ENCODE results near the gene PARD3B. TPM values are rescaled to one million over a fixed set of nuclear protein-coding genes. Genes with fewer than 3 reads are reported as not detected.

The PARD3B gene
- total RNA-seq, 1 donor from 2014 or later: not detected

DNA sequence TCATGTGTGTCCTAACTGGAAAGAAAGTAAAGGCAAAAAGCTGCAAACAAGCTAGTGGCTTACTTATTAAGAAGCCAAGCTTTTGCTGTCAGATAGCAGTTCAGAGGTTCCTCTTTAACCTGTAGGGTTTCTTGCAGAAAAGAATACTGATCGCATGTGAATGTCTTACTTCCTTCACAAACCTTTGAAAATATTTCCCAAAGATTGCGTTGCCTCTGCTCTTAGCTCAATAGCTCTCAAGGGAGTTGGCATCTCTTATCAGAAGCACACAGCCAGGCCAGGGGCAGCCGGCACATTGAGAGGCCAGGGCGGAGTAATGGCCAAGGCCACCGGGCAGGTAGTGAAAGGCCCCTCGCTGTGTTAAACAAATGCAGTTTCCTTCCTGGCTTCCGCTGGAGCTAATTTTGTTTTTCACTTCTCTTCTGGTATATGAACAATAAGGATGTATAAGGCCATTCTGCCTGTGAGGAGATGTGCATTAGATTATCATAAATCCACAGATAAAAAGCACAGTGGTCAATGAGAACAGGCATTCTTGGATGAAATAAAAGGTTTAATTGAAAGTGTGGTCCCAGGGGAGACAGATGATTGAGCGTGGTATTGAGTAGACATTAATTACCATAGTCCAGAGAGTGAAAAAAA lies 594.7 kb downstream of the PARD3B start:
- peak overlapping the region; percentile 59 for H3K4me3 Mint-ChIP-seq
- intact Hi-C loops (cut with micrococcal nuclease): no loop called here
- no peak for DNase-seq

GRCh38 chr2:205141381-205141780 lies 596.1 kb downstream of the PARD3B start:
- peaks cover 4% of the 10 kb centered on the region for H3K9me3 Mint-ChIP-seq
- TF ChIP-seq, protein P1, sequence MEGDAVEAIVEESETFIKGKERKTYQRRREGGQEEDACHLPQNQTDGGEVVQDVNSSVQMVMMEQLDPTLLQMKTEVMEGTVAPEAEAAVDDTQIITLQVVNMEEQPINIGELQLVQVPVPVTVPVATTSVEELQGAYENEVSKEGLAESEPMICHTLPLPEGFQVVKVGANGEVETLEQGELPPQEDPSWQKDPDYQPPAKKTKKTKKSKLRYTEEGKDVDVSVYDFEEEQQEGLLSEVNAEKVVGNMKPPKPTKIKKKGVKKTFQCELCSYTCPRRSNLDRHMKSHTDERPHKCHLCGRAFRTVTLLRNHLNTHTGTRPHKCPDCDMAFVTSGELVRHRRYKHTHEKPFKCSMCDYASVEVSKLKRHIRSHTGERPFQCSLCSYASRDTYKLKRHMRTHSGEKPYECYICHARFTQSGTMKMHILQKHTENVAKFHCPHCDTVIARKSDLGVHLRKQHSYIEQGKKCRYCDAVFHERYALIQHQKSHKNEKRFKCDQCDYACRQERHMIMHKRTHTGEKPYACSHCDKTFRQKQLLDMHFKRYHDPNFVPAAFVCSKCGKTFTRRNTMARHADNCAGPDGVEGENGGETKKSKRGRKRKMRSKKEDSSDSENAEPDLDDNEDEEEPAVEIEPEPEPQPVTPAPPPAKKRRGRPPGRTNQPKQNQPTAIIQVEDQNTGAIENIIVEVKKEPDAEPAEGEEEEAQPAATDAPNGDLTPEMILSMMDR (IDR thresholded peaks at IDR 0.05): no peak
- H3K4me3 Mint-ChIP-seq: no peak overlapping the region
- ChIA-PET CTCF (no interaction called here), POLR2A (no interaction called here)
- no peak for ATAC-seq (ENCODE audit: low read depth)
- H3K27me3 Mint-ChIP-seq: no peaks in the 10 kb centered on the region
- H3K4me1 Mint-ChIP-seq: peaks cover 8% of the 10 kb centered on the region
- H3K36me3 Mint-ChIP-seq (ENCODE audit: low read depth): no peaks in the 10 kb centered on the region
- no peak overlapping the region for H3K27ac Mint-ChIP-seq
- intact Hi-C loops (cut with micrococcal nuclease): no loop called here
- DNase-seq: no peak

More for the DNA sequence above, 594.7 kb downstream of the PARD3B start:
- ATAC-seq (ENCODE audit: low read depth): no peak
- Mint-ChIP-seq H3K9me3 (peaks cover 4% of the 10 kb centered on the region), H3K36me3 (ENCODE audit: low read depth) (no peaks in the 10 kb centered on the region), H3K27ac (peak overlapping the region; percentile 33), H3K4me1 (peaks cover 8% of the 10 kb centered on the region), H3K27me3 (no peaks in the 10 kb centered on the region)
- TF ChIP-seq, protein P1 (IDR thresholded peaks at IDR 0.05): no peak
- CTCF ChIA-PET: no interaction called here
- POLR2A ChIA-PET: no interaction called here

- H3K4me1 Mint-ChIP-seq: no peaks in the 10 kb centered on the region
- intact Hi-C loops (cut with micrococcal nuclease): no loop called here
- TF ChIP-seq, protein P1 (IDR thresholded peaks at IDR 0.05): no peak
- no peaks in the 10 kb centered on the region for H3K36me3 Mint-ChIP-seq (ENCODE audit: low read depth)
- DNase-seq: no peak
- H3K4me3 Mint-ChIP-seq: no peak overlapping the region
- H3K27me3 Mint-ChIP-seq: no peaks in the 10 kb centered on the region
- no peak for ATAC-seq (ENCODE audit: low read depth)
- peaks cover 4% of the 10 kb centered on the region for H3K9me3 Mint-ChIP-seq
- CTCF ChIA-PET: no interaction called here
- no peak overlapping the region for H3K27ac Mint-ChIP-seq
- POLR2A ChIA-PET: no interaction called here
These were observed 600.6 kb downstream of the PARD3B start for GRCh38 chr2:205145888-205146287.

GRCh38 chr2:205148755-205149154 lies 603.5 kb downstream of the PARD3B start:
- CTCF ChIA-PET: no interaction called here
- no peaks in the 10 kb centered on the region for H3K4me1 Mint-ChIP-seq
- no peaks in the 10 kb centered on the region for H3K27me3 Mint-ChIP-seq
- no peak for ATAC-seq (ENCODE audit: low read depth)
- intact Hi-C loops (cut with micrococcal nuclease): no loop called here
- no peak overlapping the region for H3K4me3 Mint-ChIP-seq
- no peak for DNase-seq
- H3K9me3 Mint-ChIP-seq: peaks cover 4% of the 10 kb centered on the region
- H3K27ac Mint-ChIP-seq: no peak overlapping the region
- H3K36me3 Mint-ChIP-seq (ENCODE audit: low read depth): no peaks in the 10 kb centered on the region
- POLR2A ChIA-PET: no interaction called here
- TF ChIP-seq, protein P1 (IDR thresholded peaks at IDR 0.05): no peak

DNA sequence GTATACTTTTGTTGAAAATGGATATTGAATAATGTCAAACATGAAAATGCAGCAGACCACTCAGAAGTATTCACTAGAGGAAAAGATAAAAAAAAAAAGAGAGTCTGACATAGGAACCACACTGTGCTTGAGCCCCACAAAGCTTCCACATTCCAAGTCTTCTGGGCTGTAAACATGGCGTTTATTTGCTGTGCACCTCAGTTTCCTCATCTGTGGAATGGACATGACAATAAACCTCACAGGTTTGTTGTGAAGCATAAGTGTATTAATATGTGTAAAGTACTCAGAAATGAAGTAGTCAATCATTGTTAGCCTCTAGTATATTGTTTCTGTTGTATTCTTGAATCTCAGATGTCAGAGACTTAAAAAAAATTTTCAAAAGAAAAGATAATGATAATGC lies 611.2 kb downstream of the PARD3B start:
- Mint-ChIP-seq H3K4me3 (no peak overlapping the region), H3K27ac (no peak overlapping the region), H3K36me3 (ENCODE audit: low read depth) (no peaks in the 10 kb centered on the region), H3K27me3 (no peaks in the 10 kb centered on the region), H3K9me3 (no peaks in the 10 kb centered on the region), H3K4me1 (no peaks in the 10 kb centered on the region)
- TF ChIP-seq, protein P1 (IDR thresholded peaks at IDR 0.05): no peak
- POLR2A ChIA-PET: no interaction called here
- DNase-seq: no peak
- ATAC-seq (ENCODE audit: low read depth): no peak
- CTCF ChIA-PET: no interaction called here
- intact Hi-C loops (cut with micrococcal nuclease): no loop called here

Measured in activated B cell treated with CpG ODN at 0.5 μM for 24 hours (primary cell).